SIG-M5 (cell line): Measurements from ENCODE around the gene BIN1.

ENCODE experiments used
- DNase-seq: peaks from one replicate; lab custom pipeline; 2025; lab: John Stamatoyannopoulos, UW

The BIN1 gene

GRCh38 chr2:127090281-127091120 lies 16.5 kb downstream of the BIN1 start:
- DNase-seq: no peak

- DNase-seq: no peak
Observed at GRCh38 chr2:127089478-127090235, 17.3 kb downstream of the BIN1 start.

- no peak for DNase-seq
Observed at GRCh38 chr2:127088706-127089105, 18.2 kb downstream of the BIN1 start.

- DNase-seq: no peak
Observed at GRCh38 chr2:127087791-127088495, 19.0 kb downstream of the BIN1 start.

- DNase-seq: peak; percentile 40
Observed at GRCh38 chr2:127086990-127087790, 19.8 kb downstream of the BIN1 start.

GRCh38 chr2:127085317-127085681 lies 21.7 kb downstream of the BIN1 start:
- DNase-seq: no peak

- no peak for DNase-seq
Observed at GRCh38 chr2:127084611-127085316, 22.2 kb downstream of the BIN1 start.

GRCh38 chr2:127083819-127084503 lies 23.0 kb downstream of the BIN1 start:
- DNase-seq: no peak

- DNase-seq: no peak
Observed at GRCh38 chr2:127082974-127083373, 24.0 kb downstream of the BIN1 start.

- DNase-seq: no peak
Observed at GRCh38 chr2:127081826-127082633, 24.9 kb downstream of the BIN1 start.

GRCh38 chr2:127080938-127081755 lies 25.8 kb downstream of the BIN1 start:
- no peak for DNase-seq

- no peak for DNase-seq
Observed at GRCh38 chr2:127080226-127080937, 26.6 kb downstream of the BIN1 start.

- DNase-seq: no peak
Observed at GRCh38 chr2:127079358-127079920, 27.5 kb downstream of the BIN1 start.

- no peak for DNase-seq
Observed at GRCh38 chr2:127078666-127079270, 28.2 kb downstream of the BIN1 start.

- no peak for DNase-seq
Observed at GRCh38 chr2:127078028-127078427, 28.9 kb downstream of the BIN1 start.

GRCh38 chr2:127076924-127077323 lies 30.0 kb downstream of the BIN1 start:
- DNase-seq: no peak

GRCh38 chr2:127076290-127076689 lies 30.7 kb downstream of the BIN1 start:
- no peak for DNase-seq
